NCI-H2196 treated with DMSO at 0.1 percent for 48 hours (cell line): ENCODE data around the gene HOXA2.

Experiments used
- DNase-seq: peaks from one replicate; lab custom pipeline; 2025; ENCODE audit not compliant: unreplicated experiment; lab: John Stamatoyannopoulos, UW

The HOXA2 gene

DNA sequence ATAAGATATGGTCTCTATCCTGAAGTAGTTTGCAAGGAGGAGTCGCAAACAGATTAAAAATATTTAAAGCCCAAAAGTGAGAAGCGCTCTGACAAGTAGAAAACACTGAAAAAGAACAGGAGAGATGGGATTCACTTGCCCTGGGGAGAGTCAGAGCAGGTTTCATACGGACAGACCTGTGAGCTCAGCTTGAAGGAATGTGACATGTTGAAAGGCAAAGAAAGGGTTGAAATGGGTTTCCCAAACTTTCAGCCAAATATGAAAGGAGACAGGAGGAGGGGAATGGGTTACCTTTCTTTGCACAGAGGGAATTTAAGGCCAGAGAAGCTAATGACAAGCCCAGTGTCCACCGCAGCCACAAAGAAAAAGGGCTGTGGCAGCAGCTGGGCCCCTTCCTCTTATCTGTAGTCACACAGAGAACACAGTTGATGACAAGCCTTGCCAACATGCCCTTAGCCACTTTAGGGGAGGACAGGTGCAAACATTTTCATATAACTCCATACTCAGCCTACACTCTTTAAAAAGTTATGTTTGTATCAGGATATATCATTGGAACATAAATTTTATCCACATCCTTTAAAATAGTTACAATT is 21.5 kb downstream of the HOXA2 start:
- DNase-seq, result no peak

GRCh38 chr7:27079234-27079975 is 23.1 kb downstream of the HOXA2 start:
- no peak for DNase-seq

- no peak for DNase-seq
Observed at GRCh38 chr7:27078616-27079233, 23.8 kb downstream of the HOXA2 start.

DNA sequence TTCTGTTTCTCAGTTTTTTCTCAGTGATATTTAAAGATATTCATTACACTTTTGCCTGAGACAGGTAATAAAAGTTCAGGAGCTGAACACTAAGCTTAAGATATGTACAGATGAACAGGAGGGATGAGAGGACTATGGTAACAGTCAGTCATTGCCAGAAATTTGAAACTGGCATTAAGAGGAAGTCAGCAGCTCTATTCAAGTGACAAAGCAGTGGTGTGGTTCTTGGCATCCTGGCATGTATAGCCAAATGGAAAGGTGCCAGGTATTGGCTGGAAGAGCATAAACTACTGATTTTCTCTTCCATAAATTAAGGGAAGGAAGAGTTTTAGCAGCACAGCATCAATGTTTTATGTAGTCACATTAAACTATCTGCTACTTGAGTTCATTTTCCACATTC is 29.4 kb downstream of the HOXA2 start:
- peak; percentile 8 for DNase-seq

DNA sequence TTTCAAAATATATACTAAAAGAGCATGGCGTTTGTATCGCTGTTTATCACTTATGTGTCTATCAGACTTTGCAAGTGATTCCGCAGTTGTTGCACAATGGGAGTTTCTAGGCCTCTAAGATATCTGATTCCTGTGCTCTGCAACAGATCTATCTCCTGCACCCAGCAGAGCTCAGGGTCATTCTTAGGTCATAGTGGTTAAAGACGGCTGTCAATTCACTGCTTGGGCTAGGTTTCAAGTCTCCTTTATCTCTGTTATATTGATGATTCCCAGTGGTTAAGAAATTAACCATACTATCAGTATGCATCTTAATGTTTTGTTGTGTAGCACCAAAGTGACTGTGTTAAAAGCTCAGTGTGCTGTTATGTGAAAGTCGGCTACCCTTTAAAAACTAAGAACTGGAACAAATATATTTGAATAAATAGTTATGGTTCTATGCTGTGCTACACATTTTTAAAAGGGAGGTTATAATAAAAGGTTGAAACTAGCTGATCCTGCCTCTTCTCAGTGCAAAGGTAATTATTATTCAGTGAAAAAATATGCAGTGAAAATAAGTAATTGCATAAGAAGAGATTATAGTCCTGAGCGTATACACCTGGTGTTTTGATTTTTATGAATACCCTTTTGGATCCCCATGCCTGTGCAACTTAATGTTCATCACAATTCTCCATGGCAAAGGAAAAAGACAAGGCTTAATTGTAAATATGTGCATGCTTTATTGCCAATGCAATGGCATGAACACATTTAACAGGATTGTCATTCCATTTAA is 30.7 kb downstream of the HOXA2 start:
- no peak for DNase-seq

DNA sequence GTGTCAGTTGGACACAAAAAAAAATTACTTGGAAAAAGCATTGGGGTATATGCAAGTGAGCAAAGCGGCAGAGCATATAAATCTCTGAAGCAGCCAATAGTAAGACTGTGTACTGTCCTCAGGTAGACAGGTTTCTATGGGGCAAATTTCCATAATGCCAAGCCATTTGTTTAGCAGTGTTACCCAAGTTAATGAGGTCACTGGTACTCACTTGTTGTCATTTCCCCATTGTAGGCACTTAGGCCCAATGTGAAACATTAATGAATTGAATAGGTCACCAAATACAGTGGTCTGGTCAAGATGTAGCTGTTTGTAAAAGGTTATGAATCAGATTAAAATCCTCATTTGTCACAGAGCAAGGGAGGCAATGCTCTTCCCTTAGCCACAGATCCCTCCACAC is 34.2 kb downstream of the HOXA2 start:
- no peak for DNase-seq

GRCh38 chr7:27066148-27066547 is 36.3 kb downstream of the HOXA2 start:
- no peak for DNase-seq

DNA sequence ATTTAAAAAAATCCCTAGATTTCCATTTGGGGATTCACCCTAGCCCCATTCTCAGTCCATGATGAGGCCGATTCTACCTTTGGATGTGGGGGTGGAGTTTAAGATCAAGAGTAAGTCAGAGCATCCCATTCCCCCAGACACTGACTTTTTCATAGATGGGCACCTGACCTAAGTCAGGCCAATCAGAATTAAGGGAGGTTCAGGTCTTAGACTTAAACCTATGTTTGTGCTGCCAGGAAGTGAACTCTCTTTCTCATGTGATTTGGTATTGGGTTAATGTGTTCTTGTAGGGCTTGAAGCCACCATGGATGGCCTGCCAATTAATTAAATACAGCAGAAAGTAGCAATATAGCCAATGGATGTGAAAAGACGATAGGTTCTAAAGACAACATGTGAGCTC is 36.8 kb downstream of the HOXA2 start:
- no peak for DNase-seq

- no peak for DNase-seq
Observed at GRCh38 chr7:27064661-27065060, 37.8 kb downstream of the HOXA2 start.

DNA sequence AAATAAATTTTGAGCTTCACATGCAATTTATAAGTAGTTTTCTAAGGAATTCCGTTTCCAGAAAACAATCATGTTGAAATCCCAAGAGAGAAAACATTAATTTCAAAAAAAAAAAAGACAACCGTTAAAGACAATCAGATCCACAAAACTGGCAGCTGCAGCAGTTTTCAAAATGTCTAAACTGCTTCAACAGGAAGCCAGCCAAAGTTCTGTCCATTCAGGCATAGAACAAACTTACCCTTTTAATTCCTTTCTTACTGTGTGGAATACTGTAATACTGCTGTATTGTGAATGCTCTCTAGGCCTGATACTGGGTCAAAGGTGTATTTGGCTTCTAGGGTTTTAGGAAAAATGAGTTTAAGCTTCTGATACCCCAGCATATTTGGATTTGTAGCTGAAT is 38.3 kb downstream of the HOXA2 start:
- DNase-seq, result no peak

- no peak for DNase-seq
Observed at GRCh38 chr7:27062946-27063345, 39.5 kb downstream of the HOXA2 start.

DNA sequence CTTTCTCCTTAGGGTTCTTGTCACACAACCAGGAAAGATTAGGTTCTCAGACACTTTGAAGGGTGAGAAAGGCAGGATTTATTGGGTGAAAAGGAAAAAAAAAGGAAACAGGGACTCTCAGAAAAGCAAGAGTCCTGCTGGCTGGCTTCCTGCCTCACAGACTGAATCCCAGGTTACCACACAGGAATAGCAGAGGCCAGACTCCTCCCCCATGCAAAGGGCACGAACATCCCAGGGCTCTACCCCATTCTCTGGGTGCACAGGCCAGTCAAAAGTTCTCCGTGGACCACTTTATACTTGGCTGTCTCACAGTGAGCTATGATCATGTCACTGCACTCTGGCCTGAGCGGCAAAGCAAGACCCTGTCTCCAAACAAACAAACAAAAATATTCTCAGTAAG is 49.3 kb downstream of the HOXA2 start:
- no peak for DNase-seq

DNA sequence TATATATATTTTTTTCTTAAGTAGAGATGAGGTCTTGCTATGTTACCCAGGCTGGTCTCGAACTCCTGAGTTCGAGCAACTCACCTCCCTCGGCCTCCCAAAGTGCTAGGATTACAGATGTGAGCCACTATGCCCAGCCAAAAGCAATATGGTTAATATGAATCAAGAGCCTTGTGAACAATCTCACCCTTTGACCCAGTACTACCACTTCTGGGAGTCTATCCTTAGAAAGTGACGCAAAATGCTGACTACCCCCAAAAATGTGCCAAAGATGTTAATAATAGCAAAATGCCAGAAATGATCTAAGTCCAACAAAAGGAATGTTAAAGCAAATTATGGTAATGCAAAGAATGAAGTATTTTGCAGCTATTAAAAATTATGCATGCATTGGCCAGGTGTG is 51.0 kb downstream of the HOXA2 start:
- no peak for DNase-seq
